ENCODE measurements around the gene VGLL4. TPM values are rescaled to one million over a fixed set of nuclear protein-coding genes. Genes with fewer than 3 reads are reported as not detected.

Gene VGLL4
- total RNA-seq, 1 experiment from 2014 or later, result 42.1 TPM

DNA sequence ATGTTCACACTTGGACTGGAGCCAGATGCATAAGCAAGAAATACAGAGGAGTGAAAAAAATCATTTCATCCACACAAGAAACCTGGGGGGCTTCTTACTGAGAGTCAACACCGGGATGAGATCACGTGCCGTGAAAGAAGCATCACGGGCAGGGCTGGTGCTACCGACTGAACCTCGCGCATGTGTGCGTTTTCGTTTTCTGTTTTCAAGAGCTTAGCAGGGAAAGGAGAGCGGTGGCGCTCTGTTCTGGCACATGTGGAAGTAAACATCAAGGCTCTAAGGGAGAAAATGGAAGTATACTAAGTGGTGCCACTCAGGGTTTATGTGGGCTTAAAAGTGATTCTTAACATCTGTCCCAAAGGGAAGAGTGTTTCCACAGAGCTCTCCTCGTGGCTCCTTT, 55.9 kb downstream of the VGLL4 start:
- Histone ChIP-seq H2AFZ (ENCODE audit: low read length) (no peak overlapping the region), H3K18ac (ENCODE audit: insufficient read length, low read depth, low read length) (no peak overlapping the region), H3K27me3 (ENCODE audit: insufficient read depth, low read length) (no peaks in the 10 kb centered on the region), H3K56ac (ENCODE audit: insufficient read length, low read depth, low read length) (no peak overlapping the region), H3K9me3 (ENCODE audit: control insufficient read depth, low read depth, low read length) (no peaks in the 10 kb centered on the region), H4K91ac (ENCODE audit: insufficient read length, low read depth, low read length) (no peak overlapping the region), H3K14ac (ENCODE audit: insufficient read depth, low read length) (no peak overlapping the region), H2BK12ac (ENCODE audit: insufficient read length, low read depth, low read length) (no peak overlapping the region), H2BK5ac (ENCODE audit: insufficient read length, low read length) (no peak overlapping the region), H3K27ac (ENCODE audit: insufficient read length, low read depth, low read length) (no peak overlapping the region), H2BK15ac (ENCODE audit: low read depth, low read length) (no peak overlapping the region), H3K23me2 (ENCODE audit: insufficient read length, low read depth, low read length, poor library complexity, severe bottlenecking) (no peaks in the 10 kb centered on the region), H2AK5ac (ENCODE audit: insufficient read length, low read length) (no peak overlapping the region), H3K9ac (ENCODE audit: extremely low read depth, insufficient read length, low read length) (no peak overlapping the region), H3T11ph (ENCODE audit: low read length) (no peak overlapping the region), H3K4me1 (ENCODE audit: insufficient read depth, low read length) (peaks cover 21% of the 10 kb centered on the region), H2BK120ac (ENCODE audit: low read depth, low read length, poor library complexity, severe bottlenecking) (no peak overlapping the region), H4K5ac (ENCODE audit: insufficient read length, low read depth, low read length) (no peak overlapping the region), H3K4me2 (ENCODE audit: insufficient read depth, insufficient read length, low read length) (no peak overlapping the region), H2BK20ac (ENCODE audit: low read depth, low read length, poor library complexity, severe bottlenecking) (no peak overlapping the region), H4K20me1 (ENCODE audit: control insufficient read depth, insufficient read depth, insufficient read length) (no peaks in the 10 kb centered on the region), H4K8ac (replicated peaks; ENCODE audit: insufficient read length, low read depth, low read length) (no peak overlapping the region), H3K79me1 (ENCODE audit: insufficient read depth, low read depth, low read length, poor library complexity, severe bottlenecking) (peaks cover 11% of the 10 kb centered on the region), H3K4ac (ENCODE audit: low read depth, low read length) (no peak overlapping the region), H3K23ac (ENCODE audit: insufficient read length, low read depth, low read length) (no peak overlapping the region), H3K79me2 (ENCODE audit: insufficient read depth, low read length) (peaks cover 22% of the 10 kb centered on the region; the same call in 1 of the 2 replicates)
- peaks cover 68 to 74% of the 10 kb centered on the region in 2 experiments for H3K4me1 Mint-ChIP-seq
- TF ChIP-seq, protein P1, sequence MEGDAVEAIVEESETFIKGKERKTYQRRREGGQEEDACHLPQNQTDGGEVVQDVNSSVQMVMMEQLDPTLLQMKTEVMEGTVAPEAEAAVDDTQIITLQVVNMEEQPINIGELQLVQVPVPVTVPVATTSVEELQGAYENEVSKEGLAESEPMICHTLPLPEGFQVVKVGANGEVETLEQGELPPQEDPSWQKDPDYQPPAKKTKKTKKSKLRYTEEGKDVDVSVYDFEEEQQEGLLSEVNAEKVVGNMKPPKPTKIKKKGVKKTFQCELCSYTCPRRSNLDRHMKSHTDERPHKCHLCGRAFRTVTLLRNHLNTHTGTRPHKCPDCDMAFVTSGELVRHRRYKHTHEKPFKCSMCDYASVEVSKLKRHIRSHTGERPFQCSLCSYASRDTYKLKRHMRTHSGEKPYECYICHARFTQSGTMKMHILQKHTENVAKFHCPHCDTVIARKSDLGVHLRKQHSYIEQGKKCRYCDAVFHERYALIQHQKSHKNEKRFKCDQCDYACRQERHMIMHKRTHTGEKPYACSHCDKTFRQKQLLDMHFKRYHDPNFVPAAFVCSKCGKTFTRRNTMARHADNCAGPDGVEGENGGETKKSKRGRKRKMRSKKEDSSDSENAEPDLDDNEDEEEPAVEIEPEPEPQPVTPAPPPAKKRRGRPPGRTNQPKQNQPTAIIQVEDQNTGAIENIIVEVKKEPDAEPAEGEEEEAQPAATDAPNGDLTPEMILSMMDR (conservative IDR thresholded peaks at IDR 0.05), result no peak
- no peaks in the 10 kb centered on the region; a peak in 1 of 5 replicates for H3K9me3 Mint-ChIP-seq
- no peak overlapping the region for H3K4me3 Mint-ChIP-seq
- peak overlapping the region in 1 of 3 experiments; percentile 76; a peak in 2 of 7 replicates for H3K27ac Mint-ChIP-seq
- no peaks in the 10 kb centered on the region for H3K27me3 Mint-ChIP-seq (ENCODE audit: low read depth)
- H3K36me3 Mint-ChIP-seq (ENCODE audit: insufficient read depth in 1 of 3, low read depth in 3 of 3), result peaks cover 0 to 5% (median 5%) of the 10 kb centered on the region in 3 experiments; a peak in 4 of 7 replicates
- DNase-seq, result no peak
- WGBS (ENCODE audit: extremely low coverage, insufficient read length, low lambda C conversion rate), result no CpG with 5 or more reads among the region's 12 CpGs

Measured in H9 (cell line).